ENCODE measurements around the gene PLN.

DNA sequence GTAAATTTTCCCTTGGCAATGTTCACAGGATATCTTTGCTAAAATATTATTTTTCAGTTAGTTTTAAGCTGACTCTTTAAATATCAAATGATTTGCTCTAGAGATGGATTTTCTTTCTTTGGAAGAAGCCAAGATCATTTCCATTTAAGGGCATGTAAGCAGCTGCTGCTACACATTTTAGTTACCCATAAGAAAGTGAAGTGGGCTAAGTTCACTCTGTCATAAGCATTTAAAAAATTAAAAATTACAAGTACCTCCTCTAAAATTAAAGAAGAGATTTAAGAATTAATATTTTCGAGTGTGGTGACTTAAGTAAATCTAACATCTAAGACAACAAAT lies 1.2 kb upstream of the PLN start:
- TF ChIP-seq, protein P1, sequence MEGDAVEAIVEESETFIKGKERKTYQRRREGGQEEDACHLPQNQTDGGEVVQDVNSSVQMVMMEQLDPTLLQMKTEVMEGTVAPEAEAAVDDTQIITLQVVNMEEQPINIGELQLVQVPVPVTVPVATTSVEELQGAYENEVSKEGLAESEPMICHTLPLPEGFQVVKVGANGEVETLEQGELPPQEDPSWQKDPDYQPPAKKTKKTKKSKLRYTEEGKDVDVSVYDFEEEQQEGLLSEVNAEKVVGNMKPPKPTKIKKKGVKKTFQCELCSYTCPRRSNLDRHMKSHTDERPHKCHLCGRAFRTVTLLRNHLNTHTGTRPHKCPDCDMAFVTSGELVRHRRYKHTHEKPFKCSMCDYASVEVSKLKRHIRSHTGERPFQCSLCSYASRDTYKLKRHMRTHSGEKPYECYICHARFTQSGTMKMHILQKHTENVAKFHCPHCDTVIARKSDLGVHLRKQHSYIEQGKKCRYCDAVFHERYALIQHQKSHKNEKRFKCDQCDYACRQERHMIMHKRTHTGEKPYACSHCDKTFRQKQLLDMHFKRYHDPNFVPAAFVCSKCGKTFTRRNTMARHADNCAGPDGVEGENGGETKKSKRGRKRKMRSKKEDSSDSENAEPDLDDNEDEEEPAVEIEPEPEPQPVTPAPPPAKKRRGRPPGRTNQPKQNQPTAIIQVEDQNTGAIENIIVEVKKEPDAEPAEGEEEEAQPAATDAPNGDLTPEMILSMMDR (IDR thresholded peaks at IDR 0.05 in 8 of 11, conservative IDR thresholded peaks at IDR 0.05 in 3 of 11), result no peak
- no peak for TF ChIP-seq POLR2A (IDR thresholded peaks at IDR 0.05)
- no peak for TF ChIP-seq POLR2AphosphoS5 (IDR thresholded peaks at IDR 0.05)
